Natural killer cell (primary cell): ENCODE results near the gene CPAMD8. TPM values are rescaled to one million over a fixed set of nuclear protein-coding genes. Genes with fewer than 3 reads are reported as not detected.
A peak's percentile ranks its signal among the peaks of the same experiment; 100 is the strongest.
"Not testable (repeated sequence)": the region's sequence is repeated elsewhere in the genome, so short reads cannot be mapped to it uniquely, and the experiment has no call there.

Experiments
- ATAC-seq, 3 donors: fragments of 150-1000 bp in 2 of 3; fragments of 200-7000 bp in 1 of 3; cut with Tn5 transposase; 1 replicate in 1 of 3; 2 replicates in 2 of 3; pipeline ENCODE4 v1.10.0; 2021; ENCODE audit warnings: mild to moderate bottlenecking in 2 of 3, moderate library complexity in 2 of 3
- DNase-seq, 2 donors: peaks; one replicate each; pipeline versions ENCODE4 v3.0.0 to v3.0.0-alpha.2; 2013 to 2021; ENCODE audit warnings: mixed read lengths in 1 of 2
- H3K27ac ChIP-seq: one replicate; pipeline ENCODE4 v1.5.1; 2013; ENCODE audit warnings: mild to moderate bottlenecking, low read length
- H3K27me3 ChIP-seq: one replicate; pipeline ENCODE4 v1.6.1; 2013; ENCODE audit warnings: low read length; ENCODE audit not compliant: control insufficient read depth, insufficient read depth
- H3K36me3 ChIP-seq: one replicate; pipeline ENCODE4 v1.6.1; 2013; ENCODE audit warnings: low read length; ENCODE audit not compliant: control insufficient read depth, insufficient read depth
- H3K4me1 ChIP-seq: one replicate; pipeline ENCODE4 v1.6.1; 2013; ENCODE audit warnings: low read length; ENCODE audit not compliant: control insufficient read depth, insufficient read depth
- H3K4me3 ChIP-seq: one replicate; pipeline ENCODE4 v1.5.1; 2013; ENCODE audit warnings: low read length
- H3K9me3 ChIP-seq: one replicate; pipeline ENCODE4 v1.6.1; 2013; ENCODE audit warnings: low read length; ENCODE audit not compliant: control insufficient read depth, insufficient read depth
- H3K27ac Mint-ChIP-seq, 2 donors: one replicate each; pipeline ENCODE4 v1.8.0; 2022; ENCODE audit warnings: mild to moderate bottlenecking in 2 of 2, mixed read lengths in 2 of 2, moderate library complexity in 1 of 2
- H3K27me3 Mint-ChIP-seq, 2 donors: one replicate each; pipeline ENCODE4 v1.8.0; 2022; ENCODE audit warnings: low read depth in 2 of 2, mixed read lengths in 2 of 2
- H3K36me3 Mint-ChIP-seq: one replicate; pipeline ENCODE4 v1.8.0; 2022; ENCODE audit warnings: mixed read lengths
- H3K4me1 Mint-ChIP-seq, 2 donors: one replicate each; pipeline ENCODE4 v1.8.0; 2022; ENCODE audit warnings: mixed read lengths in 2 of 2
- H3K4me3 Mint-ChIP-seq: one replicate; pipeline ENCODE4 v1.8.0; 2022; ENCODE audit warnings: mild to moderate bottlenecking, moderate library complexity, mixed read lengths
- H3K9me3 Mint-ChIP-seq, 2 donors: one replicate each; pipeline ENCODE4 v1.8.0; 2022; ENCODE audit warnings: mixed read lengths in 2 of 2
- CTCF ChIP-seq: fragments of 200-600 bp; IDR thresholded peaks from one replicate; pipeline ENCODE4 v1.8.0; 2022; ENCODE audit warnings: antibody characterized with exemption
- WGBS: methylation state at CpG from one replicate; pipeline ENCODE4 v1.1.7; 2013; ENCODE audit warnings: missing lambda C conversion rate; ENCODE audit not compliant: insufficient coverage; 5-methylcytosine and 5-hydroxymethylcytosine counted together
- intact Hi-C: fragments of 100-400 bp; cut with micrococcal nuclease; formaldehyde crosslinking; loops from one replicate; pipeline ENCODE4 v1.14.2; 2022
- total RNA-seq, 4 donors: library from RNA; stranded (reverse); fragments of 120-200 nt in 1 of 4; gene quantifications; one replicate each; pipeline versions ENCODE4 v1.2.3 to v1.2.4, GENCODE V29; 2013 to 2022

Gene CPAMD8
- total RNA-seq, 3 donors from 2014 or later (not counting 1 experiment from before 2014, with no cell fraction given): 3.6 to 4.9 (median 4.7) TPM

GRCh38 chr19:16876904-16877361, 149.7 kb downstream of the CPAMD8 start:
- DNase-seq (no peak), ATAC-seq (peak; percentile 20 to 56 (median 53))
- Histone ChIP-seq H3K4me1 (peaks cover 44% of the 10 kb centered on the region), H3K9me3 (peaks cover 16% of the 10 kb centered on the region), H3K4me3 (no peak overlapping the region), H3K27me3 (no peaks in the 10 kb centered on the region), H3K36me3 (peaks cover 38% of the 10 kb centered on the region), H3K27ac (no peak overlapping the region)
- peak overlapping the region in 1 of 2 donors; percentile 90 for H3K27ac Mint-ChIP-seq
- no peaks in the 10 kb centered on the region for H3K27me3 Mint-ChIP-seq
- H3K4me1 Mint-ChIP-seq: peaks cover 30 to 51% of the 10 kb centered on the region in 2 donors
- WGBS: 24% methylated on average over 12 of the region's 12 CpGs
- intact Hi-C loops: no loop called here
- H3K9me3 Mint-ChIP-seq: peaks cover 0 to 9% of the 10 kb centered on the region in 2 donors
- H3K4me3 Mint-ChIP-seq: no peak overlapping the region
- peaks cover 12% of the 10 kb centered on the region for H3K36me3 Mint-ChIP-seq
- TF ChIP-seq CTCF: no peak

- Histone ChIP-seq H3K27ac (no peak overlapping the region), H3K36me3 (peaks cover 47% of the 10 kb centered on the region), H3K9me3 (peaks cover 5% of the 10 kb centered on the region), H3K4me3 (no peak overlapping the region), H3K27me3 (no peaks in the 10 kb centered on the region), H3K4me1 (peaks cover 44% of the 10 kb centered on the region)
- H3K9me3 Mint-ChIP-seq: peaks cover 0 to 9% of the 10 kb centered on the region in 2 donors
- 94% methylated on average over 39 of the region's 39 CpGs for WGBS
- DNase-seq: peak in 1 of 2 donors; percentile 29
- no peaks in the 10 kb centered on the region for H3K27me3 Mint-ChIP-seq
- peaks cover 10% of the 10 kb centered on the region for H3K36me3 Mint-ChIP-seq
- H3K27ac Mint-ChIP-seq: peak overlapping the region; percentile 51 to 90
- intact Hi-C loops: no loop called here
- peak in 1 of 3 donors; percentile 20 for ATAC-seq
- no peak for TF ChIP-seq CTCF
- H3K4me3 Mint-ChIP-seq: no peak overlapping the region
- H3K4me1 Mint-ChIP-seq: peaks cover 30 to 51% of the 10 kb centered on the region in 2 donors
Measured at GRCh38 chr19:16875584-16876555, 150.7 kb downstream of the CPAMD8 start.

- H3K9me3 ChIP-seq, H3K4me3 Mint-ChIP-seq, ATAC-seq, H3K27me3 Mint-ChIP-seq, H3K9me3 Mint-ChIP-seq, H3K36me3 Mint-ChIP-seq, H3K4me3 ChIP-seq, intact Hi-C loops, H3K27me3 ChIP-seq, DNase-seq: not testable (repeated sequence)
- peaks cover 49% of the 10 kb centered on the region for H3K36me3 ChIP-seq
- Mint-ChIP-seq H3K4me1 (peaks cover 25 to 42% of the 10 kb centered on the region in 2 donors), H3K27ac (peak overlapping the region; percentile 84 to 90)
- peak overlapping the region; percentile 58 for H3K27ac ChIP-seq
- peaks cover 44% of the 10 kb centered on the region for H3K4me1 ChIP-seq
Measured at GRCh38 chr19:16874978-16875299, 151.7 kb downstream of the CPAMD8 start.

- peak overlapping the region; percentile 58 for H3K27ac ChIP-seq
- H3K27me3 ChIP-seq: no peaks in the 10 kb centered on the region
Measured at GRCh38 chr19:16874250-16874977, 152.2 kb downstream of the CPAMD8 start.

More at GRCh38 chr19:16874250-16874977, 152.2 kb downstream of the CPAMD8 start:
- no peaks in the 10 kb centered on the region for H3K27me3 Mint-ChIP-seq
- ATAC-seq (peak in 1 of 3 donors; percentile 10), DNase-seq (no peak)
- Histone ChIP-seq H3K4me3 (no peak overlapping the region), H3K4me1 (peaks cover 44% of the 10 kb centered on the region), H3K9me3 (peaks cover 4% of the 10 kb centered on the region), H3K36me3 (peaks cover 52% of the 10 kb centered on the region)
- no peak overlapping the region for H3K4me3 Mint-ChIP-seq
- peaks cover 25 to 41% of the 10 kb centered on the region in 2 donors for H3K4me1 Mint-ChIP-seq
- peaks cover 10% of the 10 kb centered on the region for H3K36me3 Mint-ChIP-seq
- TF ChIP-seq CTCF: no peak
- 93% methylated on average over 1 of the region's 1 CpG for WGBS
- peaks cover 0 to 9% of the 10 kb centered on the region in 2 donors for H3K9me3 Mint-ChIP-seq
- H3K27ac Mint-ChIP-seq: peak overlapping the region; percentile 84 to 90
- intact Hi-C loops: no loop called here
